ENCODE measurements around the gene LITAFD.
"Not testable (repeated sequence)": the region's sequence is repeated elsewhere in the genome, so short reads cannot be mapped to it uniquely, and the experiment has no call there.

LITAFD gene

GRCh38 chr16:8858994-8859912 lies 22.9 kb upstream of the LITAFD start:
- no peak for ATAC-seq

- no peak for ATAC-seq
These were observed 22.0 kb upstream of the LITAFD start for GRCh38 chr16:8859913-8860881.

GRCh38 chr16:8861563-8862308 lies 20.4 kb upstream of the LITAFD start:
- ATAC-seq = no peak

- no peak for ATAC-seq
These were observed 19.6 kb upstream of the LITAFD start for GRCh38 chr16:8862309-8863130.

- ATAC-seq = no peak
These were observed 18.3 kb upstream of the LITAFD start for GRCh38 chr16:8863594-8864424.

GRCh38 chr16:8864480-8865110 lies 17.6 kb upstream of the LITAFD start:
- ATAC-seq = no peak

GRCh38 chr16:8865145-8865882 lies 16.8 kb upstream of the LITAFD start:
- no peak for ATAC-seq

- no peak for ATAC-seq
These were observed 15.8 kb upstream of the LITAFD start for GRCh38 chr16:8866118-8866883.

GRCh38 chr16:8866884-8867215 lies 15.3 kb upstream of the LITAFD start:
- ATAC-seq = no peak

GRCh38 chr16:8867216-8867931 lies 14.8 kb upstream of the LITAFD start:
- no peak for ATAC-seq

- ATAC-seq = peak in 1 of 2 donors; percentile 3
These were observed 14.2 kb upstream of the LITAFD start for GRCh38 chr16:8867932-8868415.

GRCh38 chr16:8868416-8869211 lies 13.5 kb upstream of the LITAFD start, which contains the start of gene CARHSP1:
TSS of gene CARHSP1 (minus strand) at chr16:8869006. CDS start at chr16:8859328, 9,678 bp downstream.
- peak; percentile 74 to 81 for ATAC-seq

- no peak for ATAC-seq
These were observed 12.8 kb upstream of the LITAFD start for GRCh38 chr16:8869212-8869987.

GRCh38 chr16:8869988-8870241 lies 12.2 kb upstream of the LITAFD start:
- not testable (repeated sequence) for ATAC-seq

GRCh38 chr16:8872071-8872470 lies 10.1 kb upstream of the LITAFD start:
- no peak for ATAC-seq
